Mesenchymal stem cell (in vitro differentiated cells and primary cell): Measurements from ENCODE around the gene RNF26. TPM values are rescaled to one million over a fixed set of nuclear protein-coding genes. Genes with fewer than 3 reads are reported as not detected.

Source experiments
- DNase-seq: peaks from one replicate; pipeline ENCODE4 v3.0.0-alpha.2; 2013
- H2AFZ ChIP-seq: one replicate; pipeline ENCODE4 v1.6.1; 2013; ENCODE audit warnings: low read depth, mild to moderate bottlenecking, control low read depth, inconsistent platforms, low read length, moderate library complexity
- H2AK5ac ChIP-seq: 2 replicates; pipeline ENCODE4 v1.6.1; 2013; ENCODE audit warnings: low read length, moderate library complexity, mild to moderate bottlenecking, inconsistent platforms; ENCODE audit not compliant: severe bottlenecking
- H2BK120ac ChIP-seq: one replicate; pipeline ENCODE4 v1.6.1; 2013; ENCODE audit warnings: low read depth, mild to moderate bottlenecking, inconsistent platforms, low read length, moderate library complexity
- H2BK12ac ChIP-seq, 2 experiments: one replicate each; pipeline ENCODE4 v1.6.1; 2013; ENCODE audit warnings: inconsistent platforms in 2 of 2, low read length in 2 of 2, mild to moderate bottlenecking in 2 of 2, moderate library complexity in 2 of 2, control low read depth in 1 of 2
- H2BK15ac ChIP-seq: one replicate; pipeline ENCODE4 v1.6.1; 2013; ENCODE audit warnings: mild to moderate bottlenecking, low read depth, inconsistent platforms; ENCODE audit not compliant: poor library complexity, severe bottlenecking
- H2BK5ac ChIP-seq: 2 replicates; pipeline ENCODE4 v1.6.1; 2013; ENCODE audit warnings: low read depth, mild to moderate bottlenecking, low read length, control low read depth, inconsistent platforms; ENCODE audit not compliant: poor library complexity, severe bottlenecking
- H3K14ac ChIP-seq, 2 experiments: one replicate each; pipeline ENCODE4 v1.6.1; 2013; ENCODE audit warnings: inconsistent platforms in 2 of 2, low read length in 2 of 2, control low read depth in 1 of 2, mild to moderate bottlenecking in 1 of 2, moderate library complexity in 1 of 2
- H3K18ac ChIP-seq, 2 experiments: one replicate each; pipeline ENCODE4 v1.6.1; 2013; ENCODE audit warnings: inconsistent platforms in 2 of 2, low read length in 2 of 2, control low read depth in 1 of 2, low read depth in 1 of 2, mild to moderate bottlenecking in 1 of 2
- H3K23ac ChIP-seq, 2 experiments: one replicate each; pipeline ENCODE4 v1.6.1; 2013; ENCODE audit warnings: inconsistent platforms in 2 of 2, low read length in 2 of 2, mild to moderate bottlenecking in 2 of 2, moderate library complexity in 2 of 2, control low read depth in 1 of 2
- H3K27ac ChIP-seq: 2 replicates; pipeline ENCODE4 v1.5.1; 2013; ENCODE audit warnings: mild to moderate bottlenecking, moderate library complexity, low read length, control low read depth, inconsistent platforms; ENCODE audit not compliant: poor library complexity, severe bottlenecking
- H3K27me3 ChIP-seq, 2 experiments: 2 replicates each; pipeline versions ENCODE4 v1.6.1 to v1.7.0; 2013; ENCODE audit warnings: low read length in 2 of 2, mild to moderate bottlenecking in 2 of 2, moderate library complexity in 2 of 2, control low read depth in 1 of 2, inconsistent platforms in 1 of 2; ENCODE audit not compliant: control insufficient read depth in 1 of 2, insufficient read depth in 1 of 2
- H3K36me3 ChIP-seq, 2 experiments: 2 replicates each; pipeline versions ENCODE4 v1.6.1 to v1.7.0; 2013; ENCODE audit warnings: low read length in 2 of 2, control low read depth in 1 of 2, inconsistent platforms in 1 of 2, low read depth in 1 of 2, mild to moderate bottlenecking in 1 of 2; ENCODE audit not compliant: insufficient read depth in 2 of 2, control insufficient read depth in 1 of 2
- H3K4ac ChIP-seq, 2 experiments: one replicate each; pipeline ENCODE4 v1.6.1; 2013; ENCODE audit warnings: inconsistent platforms in 2 of 2, low read length in 2 of 2, mild to moderate bottlenecking in 2 of 2, moderate library complexity in 2 of 2, control low read depth in 1 of 2, low read depth in 1 of 2
- H3K4me1 ChIP-seq: 2 replicates; pipeline ENCODE4 v1.6.1; 2013; ENCODE audit warnings: low read depth, low read length, control low read depth; ENCODE audit not compliant: control insufficient read depth, insufficient read depth
- H3K4me2 ChIP-seq: 2 replicates; pipeline ENCODE4 v1.6.1; 2013; ENCODE audit warnings: low read length, mild to moderate bottlenecking, inconsistent platforms; ENCODE audit not compliant: poor library complexity, severe bottlenecking
- H3K4me3 ChIP-seq, 2 experiments: 2 replicates each; pipeline versions ENCODE4 v1.5.1 to v1.7.0; 2013; ENCODE audit warnings: low read length in 2 of 2, mild to moderate bottlenecking in 2 of 2, control low read depth in 1 of 2, low read depth in 1 of 2; ENCODE audit not compliant: insufficient read depth in 1 of 2
- H3K79me1 ChIP-seq: replicated peaks from 2 replicates; pipeline ENCODE4 v1.6.1; 2013; ENCODE audit warnings: mild to moderate bottlenecking, control low read depth, low read length, inconsistent platforms; ENCODE audit not compliant: poor library complexity, severe bottlenecking
- H3K9ac ChIP-seq: 2 replicates; pipeline ENCODE4 v1.7.0; 2013; ENCODE audit warnings: mild to moderate bottlenecking, low read length, moderate library complexity
- H3K9me3 ChIP-seq: 2 replicates; pipeline ENCODE4 v1.7.0; 2013; ENCODE audit warnings: mild to moderate bottlenecking, low read length; ENCODE audit not compliant: control insufficient read depth
- H4K8ac ChIP-seq: one replicate; pipeline ENCODE4 v1.6.1; 2013; ENCODE audit warnings: inconsistent platforms, mild to moderate bottlenecking, low read length, moderate library complexity
- H4K91ac ChIP-seq: one replicate; pipeline ENCODE4 v1.6.1; 2013; ENCODE audit warnings: mild to moderate bottlenecking, low read length, inconsistent platforms
- WGBS: methylation state at CpG from one replicate; pipeline ENCODE4 v1.1.7; 2013; ENCODE audit warnings: mixed read lengths; 5-methylcytosine and 5-hydroxymethylcytosine counted together
- polyA plus RNA-seq, 2 experiments: library from polyadenylated mRNA; stranded (reverse); fragments of 200-250 nt; gene quantifications; one replicate each; pipeline ENCODE4 v1.2.3, GENCODE V29; 2013

RNF26 gene
- 30.2 TPM for polyA plus RNA-seq (2013, experiment 1 of 2)
- polyA plus RNA-seq (2013, experiment 2 of 2), result 30.5 TPM

- no peak within 1 kb of the TSS for H2AK5ac ChIP-seq
- H3K9me3 ChIP-seq, result no peaks in the 10 kb centered on the region
- DNase-seq, result peak; percentile 99
- peaks cover 26% of the 10 kb centered on the region for H3K4me1 ChIP-seq
- H3K9ac ChIP-seq, result peak within 1 kb of the TSS; percentile 93
- H4K91ac ChIP-seq, result peak within 1 kb of the TSS; percentile 54
- no peak within 1 kb of the TSS for H3K27ac ChIP-seq
- H2BK15ac ChIP-seq, result no peak within 1 kb of the TSS
- H3K36me3 ChIP-seq, result peaks cover 15 to 17% of the 10 kb centered on the region in 2 experiments
- H2BK12ac ChIP-seq, result peak within 1 kb of the TSS in 1 of 2 experiments; percentile 12
- no peak within 1 kb of the TSS for H3K4ac ChIP-seq
- H3K23ac ChIP-seq, result peak within 1 kb of the TSS in 1 of 2 experiments; percentile 78
- no peak within 1 kb of the TSS for H2AFZ ChIP-seq
- H3K79me1 ChIP-seq, result peaks cover 30% of the 10 kb centered on the region
- peaks cover 5 to 13% of the 10 kb centered on the region in 2 experiments for H3K27me3 ChIP-seq
- H3K4me3 ChIP-seq, result peak within 1 kb of the TSS; percentile 83 to 94
- H2BK5ac ChIP-seq, result no peak within 1 kb of the TSS
- no peak within 1 kb of the TSS for H2BK120ac ChIP-seq
- under 1% methylated on average over 52 of the region's 54 CpGs for WGBS
- H3K4me2 ChIP-seq, result peak within 1 kb of the TSS; percentile 84
- peak within 1 kb of the TSS; percentile 90 for H4K8ac ChIP-seq
- H3K18ac ChIP-seq, result peak within 1 kb of the TSS; percentile 59 to 61
- peak within 1 kb of the TSS in 1 of 2 experiments; percentile 50 for H3K14ac ChIP-seq
Observed at GRCh38 chr11:119334174-119334930, at the start of gene RNF26. Gene RNF26, plus strand, starts transcription at chr11:119334527. Its CDS starts 596 bp downstream, at chr11:119335123.

DNA sequence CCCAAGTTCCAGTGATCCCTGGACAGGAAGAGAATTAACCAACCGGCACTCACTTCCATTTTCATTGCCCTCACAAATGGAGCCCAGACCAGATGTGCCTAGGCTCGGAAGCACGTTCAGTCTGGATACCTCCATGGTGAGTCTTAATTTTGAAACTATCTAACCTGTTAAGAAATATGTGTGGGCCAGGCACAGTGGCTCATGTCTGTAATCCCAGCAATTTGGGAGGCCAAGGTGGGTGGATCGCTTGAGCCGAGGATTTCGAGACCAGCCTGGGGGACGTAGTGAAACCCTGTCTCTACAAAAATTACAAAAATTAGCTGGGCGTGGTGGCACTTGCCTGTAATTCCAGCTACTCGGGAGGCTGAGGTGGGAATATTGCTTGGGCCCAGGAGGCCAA lies 48.9 kb upstream of the RNF26 start:
- Histone ChIP-seq H3K36me3 (peaks cover 30 to 63% of the 10 kb centered on the region in 2 experiments), H3K14ac (no peak overlapping the region), H3K9ac (no peak overlapping the region), H3K4me3 (no peak overlapping the region), H3K79me1 (peaks cover 34% of the 10 kb centered on the region), H2AFZ (no peak overlapping the region), H2AK5ac (peak overlapping the region; percentile 54), H4K91ac (no peak overlapping the region), H3K4me1 (no peaks in the 10 kb centered on the region), H3K27me3 (no peaks in the 10 kb centered on the region), H2BK15ac (no peak overlapping the region), H3K9me3 (peaks cover 9% of the 10 kb centered on the region), H3K4ac (no peak overlapping the region), H3K4me2 (no peak overlapping the region), H3K23ac (no peak overlapping the region), H2BK5ac (no peak overlapping the region), H3K18ac (no peak overlapping the region), H2BK120ac (peak overlapping the region; percentile 15), H2BK12ac (no peak overlapping the region), H4K8ac (no peak overlapping the region), H3K27ac (no peak overlapping the region)
- WGBS, result 99% methylated on average over 9 of the region's 9 CpGs
- no peak for DNase-seq

DNA sequence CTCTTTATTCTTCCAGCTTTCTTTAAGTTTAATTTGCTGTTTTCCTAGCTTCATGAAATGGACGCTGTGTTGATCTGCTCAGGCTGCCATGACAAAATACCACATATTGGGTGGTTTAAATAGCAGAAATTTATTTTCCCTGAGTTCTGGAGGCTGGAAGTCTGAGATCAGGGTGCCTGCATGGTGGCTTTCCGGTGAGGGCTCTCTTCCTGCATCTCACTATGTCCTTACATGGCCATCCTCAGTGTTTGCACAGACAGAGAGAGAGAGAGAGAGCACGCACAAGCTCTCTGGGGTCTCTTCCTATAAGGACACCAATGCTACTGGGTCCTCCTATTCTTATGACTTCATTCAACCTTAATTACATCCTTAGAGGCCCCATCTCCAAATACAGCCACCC lies 46.1 kb upstream of the RNF26 start:
- H3K27me3 ChIP-seq, result no peaks in the 10 kb centered on the region
- H3K9me3 ChIP-seq, result peaks cover 24% of the 10 kb centered on the region
- no peak for DNase-seq
- no peak overlapping the region for H4K91ac ChIP-seq
- no peak overlapping the region for H3K4me2 ChIP-seq
- H2BK120ac ChIP-seq, result no peak overlapping the region
- no peak overlapping the region for H2BK15ac ChIP-seq
- no peak overlapping the region for H3K27ac ChIP-seq
- H3K4me3 ChIP-seq, result no peak overlapping the region
- H3K4ac ChIP-seq, result no peak overlapping the region
- no peak overlapping the region for H2AFZ ChIP-seq
- H3K18ac ChIP-seq, result no peak overlapping the region
- H2BK12ac ChIP-seq, result no peak overlapping the region
- 98% methylated on average over 3 of the region's 3 CpGs for WGBS
- no peak overlapping the region for H2AK5ac ChIP-seq
- no peak overlapping the region for H3K14ac ChIP-seq
- H3K9ac ChIP-seq, result no peak overlapping the region
- no peak overlapping the region for H3K23ac ChIP-seq
- H4K8ac ChIP-seq, result no peak overlapping the region
- H3K36me3 ChIP-seq, result peaks cover 38 to 66% of the 10 kb centered on the region in 2 experiments
- no peaks in the 10 kb centered on the region for H3K4me1 ChIP-seq
- peaks cover 28% of the 10 kb centered on the region for H3K79me1 ChIP-seq
- H2BK5ac ChIP-seq, result no peak overlapping the region

GRCh38 chr11:119290894-119291497 lies 43.3 kb upstream of the RNF26 start:
- Histone ChIP-seq H3K4me3 (no peak overlapping the region), H2BK12ac (no peak overlapping the region), H3K23ac (no peak overlapping the region), H3K27me3 (no peaks in the 10 kb centered on the region), H3K4ac (no peak overlapping the region), H4K8ac (no peak overlapping the region), H3K14ac (no peak overlapping the region), H3K36me3 (peaks cover 29 to 62% of the 10 kb centered on the region in 2 experiments), H2BK15ac (no peak overlapping the region), H3K9me3 (peaks cover 24% of the 10 kb centered on the region), H3K27ac (no peak overlapping the region), H3K79me1 (peaks cover 17% of the 10 kb centered on the region), H2BK5ac (no peak overlapping the region), H3K9ac (no peak overlapping the region), H2BK120ac (no peak overlapping the region), H3K4me1 (no peaks in the 10 kb centered on the region), H3K18ac (no peak overlapping the region), H3K4me2 (no peak overlapping the region), H2AFZ (no peak overlapping the region), H2AK5ac (no peak overlapping the region), H4K91ac (no peak overlapping the region)
- DNase-seq, result no peak
- 98% methylated on average over 8 of the region's 10 CpGs for WGBS
